ENCODE measurements around the gene AMOTL1. TPM values are rescaled to one million over a fixed set of nuclear protein-coding genes. Genes with fewer than 3 reads are reported as not detected.

AMOTL1 gene
- total RNA-seq, 4 donors from 2014 or later: 150 to 393 (median 244) TPM

DNA sequence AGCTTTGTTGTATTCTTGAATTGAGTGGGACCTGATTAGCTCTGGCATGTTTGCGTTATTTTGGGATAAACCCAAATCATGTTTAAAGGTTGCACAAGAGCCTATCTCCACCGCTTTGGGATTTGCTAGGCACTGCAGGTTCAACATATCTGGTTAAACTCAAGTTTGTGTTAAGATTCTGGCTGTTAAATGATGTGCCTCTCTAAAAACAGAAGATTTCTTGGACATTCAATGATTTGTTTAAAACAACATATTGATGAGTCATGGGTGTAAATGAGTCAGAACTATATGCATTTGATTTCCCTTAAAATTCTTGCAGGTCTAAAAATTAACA lies 67.4 kb downstream of the AMOTL1 start:
- intact Hi-C loops (cut with DNase I; ENCODE audit: low total_unique reads): no loop called here
- ATAC-seq: no peak
- in situ Hi-C loops (cut with MboI; ENCODE audit: low sequenced_read_pairs in 4 of 4): no loop called here
- Histone ChIP-seq H3K4me3 (no peak overlapping the region), H3K9me3 (no peaks in the 10 kb centered on the region), H3K36me3 (peaks cover 0 to 48% of the 10 kb centered on the region in 2 donors), H3K4me1 (peaks cover 39 to 53% of the 10 kb centered on the region in 2 donors), H3K27ac (no peak overlapping the region), H3K27me3 (no peaks in the 10 kb centered on the region)
- DNase-seq: no peak
- no peak for TF ChIP-seq POLR2A (IDR thresholded peaks at IDR 0.05)
- TF ChIP-seq, protein P1, sequence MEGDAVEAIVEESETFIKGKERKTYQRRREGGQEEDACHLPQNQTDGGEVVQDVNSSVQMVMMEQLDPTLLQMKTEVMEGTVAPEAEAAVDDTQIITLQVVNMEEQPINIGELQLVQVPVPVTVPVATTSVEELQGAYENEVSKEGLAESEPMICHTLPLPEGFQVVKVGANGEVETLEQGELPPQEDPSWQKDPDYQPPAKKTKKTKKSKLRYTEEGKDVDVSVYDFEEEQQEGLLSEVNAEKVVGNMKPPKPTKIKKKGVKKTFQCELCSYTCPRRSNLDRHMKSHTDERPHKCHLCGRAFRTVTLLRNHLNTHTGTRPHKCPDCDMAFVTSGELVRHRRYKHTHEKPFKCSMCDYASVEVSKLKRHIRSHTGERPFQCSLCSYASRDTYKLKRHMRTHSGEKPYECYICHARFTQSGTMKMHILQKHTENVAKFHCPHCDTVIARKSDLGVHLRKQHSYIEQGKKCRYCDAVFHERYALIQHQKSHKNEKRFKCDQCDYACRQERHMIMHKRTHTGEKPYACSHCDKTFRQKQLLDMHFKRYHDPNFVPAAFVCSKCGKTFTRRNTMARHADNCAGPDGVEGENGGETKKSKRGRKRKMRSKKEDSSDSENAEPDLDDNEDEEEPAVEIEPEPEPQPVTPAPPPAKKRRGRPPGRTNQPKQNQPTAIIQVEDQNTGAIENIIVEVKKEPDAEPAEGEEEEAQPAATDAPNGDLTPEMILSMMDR (IDR thresholded peaks at IDR 0.05 in 4 of 5, conservative IDR thresholded peaks at IDR 0.05 in 1 of 5): no peak

DNA sequence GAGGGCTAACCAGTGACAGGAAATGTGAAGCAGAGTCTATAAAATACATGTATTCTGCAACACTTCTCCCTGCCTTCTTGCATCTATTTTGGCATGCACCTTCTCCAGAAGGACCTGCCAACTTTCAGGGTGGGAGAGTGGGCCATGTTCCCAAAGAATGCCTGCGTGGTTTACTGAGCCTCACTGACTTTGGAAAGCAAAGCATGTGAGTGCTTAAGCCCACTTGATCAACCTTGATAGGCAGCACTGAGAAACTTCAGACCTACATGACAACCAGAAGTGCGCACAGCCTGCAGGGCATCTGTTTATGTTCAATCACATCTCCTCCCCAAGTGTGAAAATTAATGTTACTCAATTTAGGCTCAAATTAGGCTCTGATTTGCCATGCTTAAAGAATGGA lies 69.2 kb downstream of the AMOTL1 start:
- intact Hi-C loops (cut with DNase I; ENCODE audit: low total_unique reads): no loop called here
- Histone ChIP-seq H3K4me3 (no peak overlapping the region), H3K4me1 (peaks cover 33 to 50% of the 10 kb centered on the region in 2 donors), H3K9me3 (no peaks in the 10 kb centered on the region), H3K36me3 (peaks cover 0 to 31% of the 10 kb centered on the region in 2 donors), H3K27ac (no peak overlapping the region), H3K27me3 (no peaks in the 10 kb centered on the region)
- in situ Hi-C loops (cut with MboI; ENCODE audit: low sequenced_read_pairs in 4 of 4): no loop called here
- no peak for DNase-seq
- no peak for ATAC-seq
- TF ChIP-seq, protein P1 (IDR thresholded peaks at IDR 0.05 in 4 of 5, conservative IDR thresholded peaks at IDR 0.05 in 1 of 5): no peak
- no peak for TF ChIP-seq POLR2A (IDR thresholded peaks at IDR 0.05)

DNA sequence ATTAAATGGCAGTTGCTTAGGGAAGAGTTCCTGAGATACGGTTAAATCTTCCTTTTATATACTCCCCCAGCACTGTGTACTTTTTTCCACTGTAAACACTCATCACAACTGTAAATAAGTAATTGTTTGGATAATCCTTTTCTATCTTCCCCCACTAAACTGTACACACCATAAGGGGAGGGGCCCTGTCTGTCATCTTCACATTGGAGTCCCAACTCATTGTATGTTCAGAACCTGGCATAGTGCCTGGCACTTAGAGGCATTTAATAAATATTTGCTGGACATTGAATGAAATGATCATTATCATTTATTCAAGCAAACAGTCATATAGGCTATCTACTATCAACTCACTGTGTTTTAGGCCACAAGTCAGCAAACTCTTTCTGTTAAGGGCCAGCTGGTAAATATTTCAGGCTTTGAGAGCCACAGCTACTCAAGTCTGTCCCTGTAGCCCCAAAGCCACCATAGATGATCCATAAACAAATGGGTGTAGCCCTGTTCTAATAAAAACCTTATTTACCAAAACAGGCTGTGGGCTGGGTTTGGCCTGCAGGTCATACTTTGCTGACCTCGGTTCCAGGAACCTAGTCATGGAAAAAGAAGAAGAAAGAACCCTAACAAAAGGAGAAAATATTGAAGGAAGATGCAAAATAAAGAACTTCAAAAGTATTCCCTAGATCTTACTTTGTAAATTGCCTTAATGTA lies 70.0 kb downstream of the AMOTL1 start:
- TF ChIP-seq, protein P1 (IDR thresholded peaks at IDR 0.05 in 4 of 5, conservative IDR thresholded peaks at IDR 0.05 in 1 of 5): no peak
- no peak for TF ChIP-seq POLR2A (IDR thresholded peaks at IDR 0.05)
- ATAC-seq (no peak), DNase-seq (no peak)
- Histone ChIP-seq H3K9me3 (no peaks in the 10 kb centered on the region), H3K4me3 (no peak overlapping the region), H3K27me3 (no peaks in the 10 kb centered on the region), H3K27ac (no peak overlapping the region), H3K36me3 (peaks cover 0 to 22% of the 10 kb centered on the region in 2 donors), H3K4me1 (peaks cover 41 to 49% of the 10 kb centered on the region in 2 donors)
- intact Hi-C loops (cut with DNase I; ENCODE audit: low total_unique reads): no loop called here
- in situ Hi-C loops (cut with MboI; ENCODE audit: low sequenced_read_pairs in 4 of 4): no loop called here

DNA sequence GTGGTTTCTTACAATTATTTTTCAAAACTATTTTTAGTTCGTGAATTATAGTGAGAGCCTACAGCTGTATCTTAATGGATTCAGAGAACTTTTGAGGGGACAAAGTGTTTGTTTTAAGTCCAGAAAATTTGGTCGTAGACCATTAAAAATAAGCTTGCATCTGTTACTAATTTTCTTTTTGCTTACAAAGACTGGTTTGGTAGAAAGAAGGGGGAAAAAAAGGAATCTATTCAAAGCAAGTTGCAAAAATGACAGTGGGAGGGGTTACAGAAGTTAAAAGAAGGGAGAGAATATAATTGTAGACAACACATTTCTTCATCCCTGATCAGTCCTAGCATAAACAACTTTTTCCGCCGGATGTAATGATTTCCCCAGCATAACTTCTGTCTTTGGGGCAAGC lies 72.1 kb downstream of the AMOTL1 start:
- Histone ChIP-seq H3K4me3 (no peak overlapping the region), H3K36me3 (peaks cover 0 to 12% of the 10 kb centered on the region in 2 donors), H3K27ac (no peak overlapping the region), H3K4me1 (peaks cover 44 to 58% of the 10 kb centered on the region in 2 donors), H3K9me3 (no peaks in the 10 kb centered on the region), H3K27me3 (no peaks in the 10 kb centered on the region)
- DNase-seq: no peak
- intact Hi-C loops (cut with DNase I; ENCODE audit: low total_unique reads): no loop called here
- TF ChIP-seq, protein P1 (IDR thresholded peaks at IDR 0.05 in 4 of 5, conservative IDR thresholded peaks at IDR 0.05 in 1 of 5): no peak
- no peak for TF ChIP-seq POLR2A (IDR thresholded peaks at IDR 0.05)
- no peak for ATAC-seq
- in situ Hi-C loops (cut with MboI; ENCODE audit: low sequenced_read_pairs in 4 of 4): no loop called here

DNA sequence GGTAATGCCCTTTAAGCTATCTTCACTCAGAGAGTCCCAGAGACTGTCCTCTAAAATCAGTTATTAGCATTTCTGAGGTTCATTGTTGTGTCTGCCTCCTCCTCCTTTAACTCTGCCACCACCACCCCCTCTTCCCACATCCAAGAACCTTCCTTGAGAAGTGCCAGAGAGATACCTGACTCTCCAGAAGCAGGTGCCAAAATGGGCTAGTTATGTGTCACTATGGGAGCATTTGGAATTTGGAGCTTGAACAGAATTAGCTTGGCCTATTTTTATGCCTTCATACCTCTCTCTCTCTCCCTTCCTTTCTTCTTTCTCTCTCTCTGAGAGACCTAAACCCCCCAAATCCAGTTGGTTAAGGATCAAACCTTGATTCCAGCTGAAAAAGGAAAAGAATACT lies 75.9 kb downstream of the AMOTL1 start:
- Histone ChIP-seq H3K4me3 (no peak overlapping the region), H3K9me3 (no peaks in the 10 kb centered on the region), H3K4me1 (peaks cover 53 to 57% of the 10 kb centered on the region in 2 donors), H3K36me3 (peaks cover 0 to 19% of the 10 kb centered on the region in 2 donors), H3K27ac (peak overlapping the region in 3 of 4 donors; percentile 1 to 56 (median 45)), H3K27me3 (no peaks in the 10 kb centered on the region)
- ATAC-seq (peak; percentile 24 to 63), DNase-seq (no peak)
- in situ Hi-C loops (cut with MboI; ENCODE audit: low sequenced_read_pairs in 4 of 4) (no loop called here), intact Hi-C loops (cut with DNase I; ENCODE audit: low total_unique reads) (no loop called here)
- TF ChIP-seq, protein P1 (IDR thresholded peaks at IDR 0.05 in 4 of 5, conservative IDR thresholded peaks at IDR 0.05 in 1 of 5): no peak
- no peak for TF ChIP-seq POLR2A (IDR thresholded peaks at IDR 0.05)
